Measurements from ENCODE around the gene MARS1.

- TF ChIP-seq CTCF (IDR thresholded peaks at IDR 0.05) (peak; percentile 92 to 98 (median 97)), POLR2A (IDR thresholded peaks at IDR 0.05) (peak; percentile 7 to 15)
Observed at GRCh38 chr12:57459055-57459749, 28.7 kb upstream of the MARS1 start.

All from uterus (tissue), 2 donors.